GM18907 (cell line): ENCODE data around the gene ANKRD50.

Experiments used
- ATAC-seq: cut with Tn5 transposase; IDR thresholded peaks from one replicate; pipeline ENCODE4 v1.9.1; 2021; ENCODE audit warnings: mild to moderate bottlenecking, moderate library complexity; ENCODE audit not compliant: unreplicated experiment

Gene ANKRD50, protein sequence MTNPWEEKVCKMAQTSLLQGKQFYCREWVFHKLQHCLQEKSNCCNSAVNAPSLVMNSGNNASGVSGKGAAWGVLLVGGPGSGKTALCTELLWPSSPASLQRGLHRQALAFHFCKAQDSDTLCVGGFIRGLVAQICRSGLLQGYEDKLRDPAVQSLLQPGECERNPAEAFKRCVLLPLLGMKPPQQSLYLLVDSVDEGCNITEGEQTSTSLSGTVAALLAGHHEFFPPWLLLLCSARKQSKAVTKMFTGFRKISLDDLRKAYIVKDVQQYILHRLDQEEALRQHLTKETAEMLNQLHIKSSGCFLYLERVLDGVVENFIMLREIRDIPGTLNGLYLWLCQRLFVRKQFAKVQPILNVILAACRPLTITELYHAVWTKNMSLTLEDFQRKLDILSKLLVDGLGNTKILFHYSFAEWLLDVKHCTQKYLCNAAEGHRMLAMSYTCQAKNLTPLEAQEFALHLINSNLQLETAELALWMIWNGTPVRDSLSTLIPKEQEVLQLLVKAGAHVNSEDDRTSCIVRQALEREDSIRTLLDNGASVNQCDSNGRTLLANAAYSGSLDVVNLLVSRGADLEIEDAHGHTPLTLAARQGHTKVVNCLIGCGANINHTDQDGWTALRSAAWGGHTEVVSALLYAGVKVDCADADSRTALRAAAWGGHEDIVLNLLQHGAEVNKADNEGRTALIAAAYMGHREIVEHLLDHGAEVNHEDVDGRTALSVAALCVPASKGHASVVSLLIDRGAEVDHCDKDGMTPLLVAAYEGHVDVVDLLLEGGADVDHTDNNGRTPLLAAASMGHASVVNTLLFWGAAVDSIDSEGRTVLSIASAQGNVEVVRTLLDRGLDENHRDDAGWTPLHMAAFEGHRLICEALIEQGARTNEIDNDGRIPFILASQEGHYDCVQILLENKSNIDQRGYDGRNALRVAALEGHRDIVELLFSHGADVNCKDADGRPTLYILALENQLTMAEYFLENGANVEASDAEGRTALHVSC (N-terminal part only)

GRCh38 chr4:124712372-124713184, at the start of gene ANKRD50:
ANKRD50 (minus strand) TSS chr4:124712732; CDS start chr4:124710511, 2,221 bp downstream.
- peak; percentile 83 for ATAC-seq

DNA sequence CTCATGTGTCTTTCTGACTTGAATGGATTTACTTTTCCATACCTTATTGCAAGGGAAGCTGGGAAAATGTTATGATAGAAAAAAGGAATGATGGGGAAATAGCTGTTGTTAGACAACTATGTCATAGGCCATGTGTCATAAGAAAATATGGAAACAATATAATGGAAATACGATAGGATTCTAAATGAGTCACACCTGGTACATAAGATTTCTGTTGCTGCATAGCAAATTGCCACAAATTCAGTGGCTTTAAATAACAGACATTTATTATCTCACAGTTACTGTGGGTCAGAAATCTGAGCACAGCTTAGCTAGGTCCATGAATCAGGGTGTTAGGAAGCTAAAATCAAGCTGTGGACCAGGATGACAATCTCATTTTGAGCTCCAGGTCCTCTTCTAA, 44.6 kb upstream of the ANKRD50 start:
- no peak for ATAC-seq

DNA sequence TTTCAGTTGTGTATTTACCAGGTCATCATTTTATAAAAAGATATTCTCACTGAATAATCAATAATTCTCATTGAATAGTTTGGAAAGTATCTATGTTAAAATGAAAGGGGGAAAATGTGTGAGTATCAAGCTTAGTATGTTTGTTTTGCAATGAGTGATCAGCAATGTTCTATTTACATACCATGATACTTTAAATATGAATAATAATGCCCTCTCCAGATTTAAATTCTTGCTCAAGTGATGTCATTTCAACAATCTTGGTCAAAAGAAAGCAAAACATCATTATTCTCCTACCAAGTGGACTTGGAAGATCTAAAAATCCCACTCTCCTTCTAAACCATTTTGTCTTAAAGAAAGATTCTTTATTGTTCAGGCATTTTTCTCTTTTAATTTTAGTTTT, 42.1 kb upstream of the ANKRD50 start:
- ATAC-seq = no peak

DNA sequence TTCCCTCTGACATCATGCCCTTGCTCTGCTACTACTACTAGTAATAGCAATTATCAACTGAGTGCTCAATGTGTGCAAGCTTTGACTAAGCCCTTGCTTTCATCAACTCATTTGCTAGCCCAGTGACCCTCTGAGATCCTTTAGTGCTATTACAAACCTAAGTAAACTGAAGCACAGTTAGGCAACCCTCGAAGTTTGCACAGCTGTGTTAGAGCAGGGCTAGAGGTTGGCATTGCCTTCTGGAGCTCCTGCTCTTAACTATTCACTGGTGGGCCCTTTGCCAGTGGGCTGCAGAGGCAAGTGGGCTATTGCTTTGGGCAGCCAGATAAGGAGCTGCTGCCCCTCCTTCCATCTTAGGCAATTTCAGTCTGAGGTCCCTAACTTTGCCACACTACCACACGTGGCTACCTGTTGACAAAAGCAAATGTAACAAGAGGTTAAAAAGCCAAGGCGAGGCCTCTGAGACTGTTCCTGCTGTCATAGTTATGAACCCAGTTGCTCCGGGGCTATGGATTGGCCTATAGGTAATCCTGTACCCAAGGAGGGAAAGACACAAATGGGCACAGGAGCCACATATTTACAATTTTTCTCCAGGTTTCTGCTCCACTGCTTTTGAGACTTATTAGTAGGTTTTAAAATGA, 41.5 kb upstream of the ANKRD50 start:
- ATAC-seq = no peak

- ATAC-seq = no peak
These were observed 36.9 kb upstream of the ANKRD50 start for GRCh38 chr4:124749421-124749820.

GRCh38 chr4:124748965-124749364, 36.4 kb upstream of the ANKRD50 start:
- ATAC-seq = no peak

DNA sequence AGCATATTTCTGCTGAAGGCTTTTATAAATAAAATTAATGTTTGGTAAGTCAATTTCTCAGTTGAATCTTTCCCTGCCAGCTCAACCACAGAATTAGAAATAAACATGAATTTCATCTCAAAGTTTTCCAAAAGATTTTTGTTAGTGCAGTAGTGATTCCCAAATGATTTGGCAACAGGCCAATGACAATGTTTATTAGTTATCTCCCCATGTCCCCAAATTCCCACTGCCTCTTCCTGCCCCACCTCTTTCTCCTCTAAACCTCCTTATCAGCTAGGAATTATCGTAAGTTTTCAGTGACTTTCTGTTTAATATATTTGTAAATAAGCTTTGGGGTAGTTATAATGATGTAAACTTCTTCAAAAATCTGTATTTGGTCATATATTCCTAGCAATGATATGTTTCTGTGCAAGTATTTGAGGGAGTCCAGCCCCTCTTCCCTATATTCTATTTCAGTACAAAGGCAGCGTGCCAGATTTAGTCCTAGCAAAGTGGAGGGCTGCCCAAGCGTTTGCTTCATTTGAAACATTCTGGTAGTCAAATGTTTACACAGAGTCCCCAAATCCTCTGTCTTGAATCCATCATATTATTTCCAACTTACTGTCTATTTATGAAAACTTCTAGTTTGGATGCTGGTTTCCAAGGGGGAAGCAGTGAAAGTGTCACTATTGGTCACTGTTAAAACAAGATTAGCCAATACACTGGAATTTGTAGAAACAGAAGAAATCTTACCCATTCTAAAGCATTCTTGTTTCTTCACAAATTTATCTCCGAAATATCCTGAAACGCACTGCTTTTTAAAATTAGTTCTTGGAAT, 33.7 kb upstream of the ANKRD50 start:
- ATAC-seq = no peak

DNA sequence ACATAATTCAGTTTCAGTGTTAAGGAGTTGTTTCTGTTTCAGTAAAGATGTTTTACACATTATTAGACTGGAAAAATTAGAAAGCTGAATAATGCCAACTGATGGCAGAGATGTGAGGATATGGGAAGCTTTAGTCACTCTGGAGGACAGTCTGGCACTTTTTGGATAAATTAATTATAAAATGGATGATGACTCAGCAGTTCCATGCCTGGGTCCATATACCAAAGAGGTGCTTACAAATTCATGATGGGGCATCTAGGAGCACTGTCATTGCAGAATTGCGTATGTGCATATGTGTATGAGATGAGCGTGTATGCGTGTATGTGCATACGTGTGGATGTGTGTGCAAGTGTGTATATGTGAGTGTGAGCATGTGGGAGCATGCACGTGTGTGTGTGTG, 31.2 kb upstream of the ANKRD50 start:
- no peak for ATAC-seq

DNA sequence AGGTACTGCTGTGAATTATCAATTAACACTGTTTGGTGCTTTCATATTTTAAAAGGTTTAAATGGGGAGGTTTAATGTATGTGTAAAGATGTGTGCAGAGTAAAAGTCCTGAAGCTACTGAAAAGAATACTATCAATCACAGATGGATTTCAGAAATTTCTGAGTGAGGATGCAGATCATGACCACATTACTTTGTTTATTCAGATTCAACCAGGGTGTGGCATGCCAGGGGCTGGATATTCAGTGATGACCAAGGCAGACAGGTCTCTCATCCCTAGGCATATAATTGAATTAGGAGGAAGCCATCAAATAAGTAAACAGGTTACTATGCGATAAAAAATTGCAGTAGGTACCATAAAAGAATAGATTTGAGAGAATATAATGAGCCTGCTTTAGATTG, 28.0 kb upstream of the ANKRD50 start:
- ATAC-seq = no peak

GRCh38 chr4:124738994-124739393, 26.5 kb upstream of the ANKRD50 start:
- ATAC-seq = no peak

DNA sequence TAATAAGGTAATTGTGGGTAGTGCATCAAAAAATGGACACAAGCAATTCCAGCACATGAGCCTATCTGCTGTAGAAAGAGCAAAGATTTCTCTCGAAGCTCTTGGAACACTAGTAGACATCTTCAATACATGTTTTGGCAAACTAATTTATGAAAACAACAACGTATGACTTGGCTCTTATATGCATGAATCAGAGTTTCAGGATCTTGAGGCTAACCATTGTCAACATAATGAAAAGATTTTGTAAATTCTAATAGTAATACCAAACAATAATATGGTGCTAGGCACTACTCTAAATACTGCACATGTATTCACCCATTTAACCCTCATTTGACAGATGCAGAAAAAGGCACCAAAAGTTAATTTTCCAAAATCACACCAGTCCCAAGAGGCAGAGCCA, 25.1 kb upstream of the ANKRD50 start:
- no peak for ATAC-seq

DNA sequence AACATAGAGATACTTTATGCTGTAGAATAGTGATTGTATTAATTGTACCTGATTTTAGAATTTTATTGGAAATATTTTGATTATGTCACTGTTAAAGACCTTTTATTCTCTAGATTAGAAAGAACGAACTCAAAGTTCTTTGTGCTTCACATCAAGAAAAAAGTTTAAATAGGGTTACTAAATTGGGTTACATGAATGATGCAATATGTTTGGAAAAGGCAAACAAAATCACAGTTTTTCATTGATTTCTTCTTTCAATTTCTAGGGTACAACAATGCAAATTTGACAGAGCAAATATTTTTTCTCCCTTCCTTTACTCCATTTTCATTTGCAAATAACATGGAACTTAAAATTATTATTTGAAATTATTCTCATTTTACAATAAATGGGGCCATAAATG, 24.0 kb upstream of the ANKRD50 start:
- ATAC-seq = no peak

DNA sequence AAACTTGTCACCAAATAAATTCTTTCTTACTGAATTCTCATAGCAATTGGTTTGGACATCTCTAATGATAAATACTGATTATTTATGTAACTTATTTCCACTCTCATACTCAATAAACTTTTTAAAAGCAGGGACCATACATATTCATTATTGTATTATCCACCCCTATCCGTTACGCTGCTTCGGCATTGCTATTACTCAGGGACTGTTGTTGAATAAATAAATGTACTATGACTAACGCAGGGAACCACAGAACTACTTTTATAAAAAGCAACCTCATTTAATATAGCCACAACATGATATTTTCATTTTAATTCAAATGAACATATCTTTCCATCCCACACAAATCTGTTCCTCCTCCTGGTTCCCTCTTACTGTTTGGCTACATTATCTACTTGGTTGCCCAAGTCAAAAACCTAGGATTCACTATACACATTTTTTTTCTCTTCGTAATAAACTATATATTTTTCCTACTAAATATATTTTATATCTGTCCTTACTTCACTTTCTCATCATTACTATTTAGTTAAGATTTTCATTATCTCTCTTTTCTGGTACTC, 14.9 kb upstream of the ANKRD50 start:
- no peak for ATAC-seq

DNA sequence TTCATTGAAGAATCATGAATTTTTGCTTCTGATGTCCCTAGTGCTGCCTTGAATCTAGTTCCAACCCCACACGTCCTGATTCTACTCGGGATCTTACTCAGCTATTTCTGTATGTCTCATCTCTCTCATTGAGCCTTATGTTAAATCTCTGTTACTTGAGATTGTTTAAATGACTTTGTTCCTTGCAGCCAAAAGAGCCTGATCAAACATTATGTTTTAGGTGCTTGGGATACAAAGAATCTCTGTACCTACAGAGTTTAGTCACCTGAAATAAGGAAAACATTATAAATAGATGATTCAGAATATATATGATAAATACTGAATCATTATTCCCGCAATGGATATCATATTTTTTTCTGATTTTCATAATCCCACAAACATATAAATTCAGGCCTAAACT, 13.7 kb upstream of the ANKRD50 start:
- no peak for ATAC-seq

GRCh38 chr4:124722071-124722470, 9.5 kb upstream of the ANKRD50 start:
- no peak for ATAC-seq

- no peak for ATAC-seq
These were observed 4.6 kb upstream of the ANKRD50 start for GRCh38 chr4:124717101-124717500.

DNA sequence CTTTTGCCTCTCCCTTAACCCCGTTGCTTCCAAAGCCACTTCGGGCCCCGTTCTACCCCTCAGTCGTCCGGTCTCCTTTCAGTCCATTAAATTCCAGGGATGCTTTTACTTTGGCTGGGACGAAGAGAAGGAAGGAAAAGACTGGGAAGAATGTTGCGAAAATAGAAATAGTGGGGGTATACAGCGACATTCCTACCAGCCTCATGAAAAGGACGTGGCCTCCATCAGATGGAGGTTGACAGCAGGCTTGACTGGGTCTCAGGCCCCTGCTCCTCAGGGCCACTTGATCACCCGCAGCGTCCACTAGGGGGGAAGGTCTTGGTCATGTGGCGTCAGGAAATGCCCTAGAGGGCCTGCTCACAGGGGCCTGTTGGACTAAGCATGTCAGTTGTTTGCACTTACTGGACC, 657 bp upstream of the ANKRD50 start:
- ATAC-seq = peak; percentile 57

GRCh38 chr4:124711471-124712371, 811 bp downstream of the ANKRD50 start:
- peak; percentile 42 for ATAC-seq
